HepG2 (cell line): ENCODE results near the gene SEC61B. TPM values are rescaled to one million over a fixed set of nuclear protein-coding genes. Genes with fewer than 3 reads are reported as not detected.

Experiments
- ATAC-seq: fragments of 200-7000 bp; cut with Tn5 transposase; 3 replicates; pipeline ENCODE4 v1.9.1; 2020; ENCODE audit warnings: mild to moderate bottlenecking, moderate library complexity
- BruUV-seq: library from RNA; stranded (reverse); fragments of 400-500 nt; replicated peaks from 2 replicates; lab custom pipeline; 2021; lab: Mats Ljungman, UMichigan
- CTCF ChIA-PET: fragments of 300-600 bp; formaldehyde crosslinking; extraction: SDS; loops from one replicate; lab custom pipeline; 2021; ENCODE audit warnings: low total read pairs, inconsistent platforms, low intra/inter-chr PET ratio; lab: Yijun Ruan, JAX
- POLR2A ChIA-PET: fragments of 350-600 bp; sonication (Branson Sonifier 250); formaldehyde crosslinking; loops from one replicate; lab custom pipeline; 2020; ENCODE audit warnings: antibody characterized with exemption, inconsistent platforms; lab: Yijun Ruan, JAX
- DNase-seq: peaks from one replicate; pipeline ENCODE4 v3.0.0-alpha.2; 2015; ENCODE audit warnings: low spot score
- FAIRE-seq: peaks from 3 replicates; lab custom pipeline; 2011; peaks lifted over from hg19 to GRCh38; lab: Jason Lieb, UNC
- H2AFZ ChIP-seq: one replicate; pipeline ENCODE4 v1.6.1; 2011; ENCODE audit warnings: low read length, inconsistent platforms
- H3K27ac ChIP-seq: fragments of 300-600 bp; 3 replicates; pipeline ENCODE4 v1.8.0; 2011; ENCODE audit warnings: mixed run types, mild to moderate bottlenecking, mixed read lengths, low read length, inconsistent platforms; ENCODE audit not compliant: insufficient read depth; ENCODE audit errors: extremely low read length
- H3K27me3 ChIP-seq, 2 experiments: fragments of 200-600 bp in 1 of 2; 2 replicates in 1 of 2; 3 replicates in 1 of 2; pipeline versions ENCODE4 v1.6.0 to v1.8.0; 2011; ENCODE audit warnings: low read length in 2 of 2, mild to moderate bottlenecking in 2 of 2, moderate library complexity in 2 of 2, inconsistent platforms in 1 of 2; ENCODE audit not compliant: insufficient read depth in 2 of 2, control insufficient read depth in 1 of 2
- H3K36me3 ChIP-seq, 2 experiments: fragments of 200-600 bp in 1 of 2; replicated peaks in 1 of 2; 2 replicates in 1 of 2; 3 replicates in 1 of 2; pipeline versions ENCODE4 v1.5.1 to v1.8.0; 2011; ENCODE audit warnings: low read length in 2 of 2, inconsistent platforms in 1 of 2; ENCODE audit not compliant: insufficient read depth in 2 of 2, control insufficient read depth in 1 of 2
- H3K4me1 ChIP-seq: 2 replicates; pipeline ENCODE4 v1.5.1; 2012; ENCODE audit warnings: low read length, inconsistent platforms; ENCODE audit not compliant: insufficient read depth
- H3K4me2 ChIP-seq: 2 replicates; pipeline ENCODE4 v1.6.0; 2011; ENCODE audit warnings: low read depth, low read length, inconsistent platforms
- H3K4me3 ChIP-seq, 3 experiments: fragments of 200-600 bp in 1 of 3; sonication (generic), shearing (Covaris generic) in 1 of 3; replicated peaks in 1 of 3; 2 replicates each; pipeline ENCODE4 v1.5.1; 2011 to 2016; ENCODE audit warnings: low read length in 3 of 3, inconsistent platforms in 2 of 3, low read depth in 2 of 3, mild to moderate bottlenecking in 2 of 3, control low read depth in 1 of 3, mixed read lengths in 1 of 3; ENCODE audit not compliant: insufficient read depth in 1 of 3
- H3K79me2 ChIP-seq: one replicate; pipeline ENCODE4 v1.6.1; 2011; ENCODE audit warnings: low read length, inconsistent platforms; ENCODE audit not compliant: insufficient read depth
- H3K9ac ChIP-seq: 2 replicates; pipeline ENCODE4 v1.6.0; 2011; ENCODE audit warnings: mild to moderate bottlenecking, low read depth, low read length, inconsistent platforms; ENCODE audit not compliant: insufficient read depth
- H3K9me3 ChIP-seq: 2 replicates; pipeline ENCODE4 v1.5.1; 2012; ENCODE audit warnings: mild to moderate bottlenecking, low read length
- H4K20me1 ChIP-seq: 2 replicates; pipeline ENCODE4 v1.6.0; 2011; ENCODE audit warnings: inconsistent platforms, mild to moderate bottlenecking, low read length, moderate library complexity; ENCODE audit not compliant: insufficient read depth
- EZH2 ChIP-seq: conservative IDR thresholded peaks from 2 replicates; pipeline ENCODE4 v1.6.1; 2012; ENCODE audit warnings: mild to moderate bottlenecking, low read depth, low read length, moderate library complexity
- FOSL2 ChIP-seq: sonication (generic); formaldehyde crosslinking; IDR thresholded peaks from 2 replicates; pipeline ENCODE4 v1.4.0; 2020; ENCODE audit warnings: missing genetic modification reagents
- KDM5B ChIP-seq: sonication (generic); formaldehyde crosslinking; IDR thresholded peaks from 2 replicates; pipeline ENCODE4 v1.4.0; 2020; ENCODE audit warnings: missing genetic modification reagents, mild to moderate bottlenecking, borderline replicate concordance
- ZNF496 ChIP-seq: sonication (generic); formaldehyde crosslinking; IDR thresholded peaks from 2 replicates; pipeline ENCODE4 v1.8.1; 2023; ENCODE audit warnings: mild to moderate bottlenecking, moderate library complexity, missing genetic modification reagents; ENCODE audit not compliant: insufficient replicate concordance
- ZNF530 ChIP-seq: sonication (generic); formaldehyde crosslinking; IDR thresholded peaks from 2 replicates; pipeline ENCODE4 v1.5.0; 2020; ENCODE audit warnings: low read depth, mild to moderate bottlenecking, missing genetic modification reagents
- ZNF557 ChIP-seq: sonication (generic); formaldehyde crosslinking; IDR thresholded peaks from 2 replicates; pipeline ENCODE4 v1.4.0; 2020; ENCODE audit warnings: missing genetic modification reagents
- WGBS: methylation state at CpG from one replicate; pipeline ENCODE4 v1.1.6; 2017; ENCODE audit warnings: low lambda C conversion rate; 5-methylcytosine and 5-hydroxymethylcytosine counted together
- in situ Hi-C: cut with HindIII; loops from 2 replicates; pipeline ENCODE4 v1.10.0; 2017; ENCODE audit warnings: low pct_unique_long_range_greater_than_20kb; ENCODE audit not compliant: extremely low pct_ligation_motif_present
- intact Hi-C: fragments of 100-400 bp; cut with micrococcal nuclease; formaldehyde crosslinking; loops from one replicate; pipeline ENCODE4 v1.10.0; 2022; ENCODE audit not compliant: unreplicated experiment
- polyA plus RNA-seq, 8 experiments: library from polyadenylated mRNA; depleted of rRNA in 3 of 8; stranded (reverse) in 7 of 8; unstranded in 1 of 8; fragments of >200 nt; fragmentation: Illumina TruSeq in 4 of 8; extraction: Trizol in 4 of 8; gene quantifications; 2 replicates each; pipeline versions ENCODE4 v1.2.1 to v1.2.3, GENCODE V29; 2011 to 2016; ENCODE audit warnings: low read depth in 4 of 8, missing spikeins in 1 of 8, mixed read lengths in 1 of 8; ENCODE audit not compliant: insufficient read depth in 1 of 8
- total RNA-seq, 5 experiments: library from RNA; depleted of rRNA; stranded (reverse); fragments of >200 nt; fragmentation: Illumina TruSeq; extraction: Trizol; gene quantifications; 2 replicates each; pipeline ENCODE4 v1.2.3, GENCODE V29; 2016; ENCODE audit warnings: low read depth in 1 of 5
- TF ChIP-seq, protein P1 (sequence below): sonication (generic); formaldehyde crosslinking; IDR thresholded peaks from 2 replicates; pipeline ENCODE4 v1.5.0; 2020; ENCODE audit warnings: missing genetic modification reagents
- TF ChIP-seq, protein P2 (sequence below): IDR thresholded peaks from 2 replicates; pipeline ENCODE4 v1.6.1; 2016; ENCODE audit warnings: mild to moderate bottlenecking, missing biosample characterization, missing genetic modification reagents
- TF ChIP-seq, protein P3 (sequence below): IDR thresholded peaks from 2 replicates; pipeline ENCODE4 v1.6.1; 2016; ENCODE audit warnings: low read depth, missing genetic modification reagents, missing compliant biosample characterization
- TF ChIP-seq, protein P4 (sequence below): sonication (generic); formaldehyde crosslinking; IDR thresholded peaks from 2 replicates; pipeline ENCODE4 v1.8.1; 2023; ENCODE audit warnings: mild to moderate bottlenecking, missing genetic modification reagents
- TF ChIP-seq, protein P5 (sequence below): sonication (generic); formaldehyde crosslinking; IDR thresholded peaks from 2 replicates; pipeline ENCODE4 v1.5.0; 2020; ENCODE audit warnings: mild to moderate bottlenecking, missing genetic modification reagents

The SEC61B gene
- total and polyA plus RNA-seq, 2 of the 13 experiments (the other 11 are each of a cell fraction or from before 2014, with no cell fraction given) = 191 to 368 TPM

DNA sequence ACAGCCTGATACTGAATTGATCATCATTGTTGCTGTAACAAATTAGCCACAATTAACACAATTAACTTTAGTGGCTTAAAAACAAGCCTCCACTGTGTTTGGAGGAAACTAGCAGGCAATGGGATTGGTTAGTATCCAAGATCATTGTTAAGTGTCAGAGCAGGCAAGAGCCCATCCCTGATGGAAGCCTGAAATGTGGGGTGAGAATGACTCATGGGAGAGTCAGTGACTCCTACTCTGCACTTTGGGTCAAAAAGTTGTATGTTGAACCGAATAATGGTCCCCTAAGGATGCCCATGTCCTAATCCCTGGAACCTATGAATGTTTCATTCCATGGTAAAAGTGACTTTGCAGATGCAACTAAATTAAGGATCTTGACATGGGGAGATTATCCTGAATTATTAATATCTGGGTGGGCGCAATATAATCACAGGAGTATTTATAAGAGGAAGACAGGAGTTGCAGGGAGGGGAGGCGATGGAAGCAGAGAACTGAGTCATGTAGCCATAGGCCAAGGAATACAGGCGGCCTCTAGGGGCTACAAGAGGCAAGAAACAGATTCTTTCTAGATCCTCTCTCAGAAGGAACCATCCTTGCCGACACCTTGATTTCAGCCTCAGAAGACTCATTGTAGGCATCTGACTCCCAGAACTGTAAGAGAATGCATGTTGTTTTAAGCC lies 29.2 kb upstream of the SEC61B start (continued):
- TF ChIP-seq, protein P1, sequence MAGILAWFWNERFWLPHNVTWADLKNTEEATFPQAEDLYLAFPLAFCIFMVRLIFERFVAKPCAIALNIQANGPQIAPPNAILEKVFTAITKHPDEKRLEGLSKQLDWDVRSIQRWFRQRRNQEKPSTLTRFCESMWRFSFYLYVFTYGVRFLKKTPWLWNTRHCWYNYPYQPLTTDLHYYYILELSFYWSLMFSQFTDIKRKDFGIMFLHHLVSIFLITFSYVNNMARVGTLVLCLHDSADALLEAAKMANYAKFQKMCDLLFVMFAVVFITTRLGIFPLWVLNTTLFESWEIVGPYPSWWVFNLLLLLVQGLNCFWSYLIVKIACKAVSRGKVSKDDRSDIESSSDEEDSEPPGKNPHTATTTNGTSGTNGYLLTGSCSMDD (CRISPR knock-in tag) = no peak
- TF ChIP-seq ZNF557 (CRISPR knock-in tag) (no peak), ZNF530 (CRISPR knock-in tag) (no peak), FOSL2 (no peak), KDM5B (CRISPR knock-in tag) (no peak)
- TF ChIP-seq, protein P2, sequence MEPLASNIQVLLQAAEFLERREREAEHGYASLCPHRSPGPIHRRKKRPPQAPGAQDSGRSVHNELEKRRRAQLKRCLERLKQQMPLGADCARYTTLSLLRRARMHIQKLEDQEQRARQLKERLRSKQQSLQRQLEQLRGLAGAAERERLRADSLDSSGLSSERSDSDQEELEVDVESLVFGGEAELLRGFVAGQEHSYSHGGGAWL (CRISPR knock-in tag) = no peak

DNA sequence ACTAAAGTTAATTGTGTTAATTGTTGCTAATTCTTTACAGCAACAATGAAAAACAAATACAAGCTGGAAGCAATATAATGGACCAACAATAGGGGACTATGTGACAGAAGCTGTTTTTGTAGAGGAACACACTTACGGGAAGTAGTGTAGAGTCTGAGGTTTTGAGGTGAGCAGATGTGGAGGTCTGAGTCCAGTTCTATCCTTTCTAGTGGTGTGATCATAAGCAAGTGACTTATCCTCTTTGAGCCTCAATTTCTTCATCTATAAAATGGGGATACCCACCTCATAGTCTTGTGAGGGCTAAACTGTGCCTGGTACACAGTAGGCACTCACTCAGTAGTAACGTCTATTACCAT lies 28.6 kb upstream of the SEC61B start:
- Histone ChIP-seq H3K27me3 (peaks cover 0 to 13% of the 10 kb centered on the region in 2 experiments; a peak in 2 of 5 replicates), H3K4me1 (no peaks in the 10 kb centered on the region), H3K27ac (no peak overlapping the region), H3K9ac (no peak overlapping the region), H2AFZ (no peak overlapping the region), H3K4me2 (no peak overlapping the region), H4K20me1 (no peaks in the 10 kb centered on the region), H3K4me3 (no peak overlapping the region), H3K36me3 (no peaks in the 10 kb centered on the region), H3K9me3 (no peaks in the 10 kb centered on the region), H3K79me2 (no peaks in the 10 kb centered on the region)
- 5% methylated on average over 2 of the region's 2 CpGs for WGBS
- in situ Hi-C loops = loop anchor here (25.0 kb wide), 1 partner anchor 819 kb away; no protein-coding TSS in a partner anchor
- FAIRE-seq (no peak), DNase-seq (no peak), ATAC-seq (no peak)
- ChIA-PET POLR2A (no interaction called here), CTCF (no interaction called here)
- intact Hi-C loops = no loop called here
- BruUV-seq = no TSS peak
- no peak for TF ChIP-seq ZNF496 (CRISPR knock-in tag)
- TF ChIP-seq, protein P3, sequence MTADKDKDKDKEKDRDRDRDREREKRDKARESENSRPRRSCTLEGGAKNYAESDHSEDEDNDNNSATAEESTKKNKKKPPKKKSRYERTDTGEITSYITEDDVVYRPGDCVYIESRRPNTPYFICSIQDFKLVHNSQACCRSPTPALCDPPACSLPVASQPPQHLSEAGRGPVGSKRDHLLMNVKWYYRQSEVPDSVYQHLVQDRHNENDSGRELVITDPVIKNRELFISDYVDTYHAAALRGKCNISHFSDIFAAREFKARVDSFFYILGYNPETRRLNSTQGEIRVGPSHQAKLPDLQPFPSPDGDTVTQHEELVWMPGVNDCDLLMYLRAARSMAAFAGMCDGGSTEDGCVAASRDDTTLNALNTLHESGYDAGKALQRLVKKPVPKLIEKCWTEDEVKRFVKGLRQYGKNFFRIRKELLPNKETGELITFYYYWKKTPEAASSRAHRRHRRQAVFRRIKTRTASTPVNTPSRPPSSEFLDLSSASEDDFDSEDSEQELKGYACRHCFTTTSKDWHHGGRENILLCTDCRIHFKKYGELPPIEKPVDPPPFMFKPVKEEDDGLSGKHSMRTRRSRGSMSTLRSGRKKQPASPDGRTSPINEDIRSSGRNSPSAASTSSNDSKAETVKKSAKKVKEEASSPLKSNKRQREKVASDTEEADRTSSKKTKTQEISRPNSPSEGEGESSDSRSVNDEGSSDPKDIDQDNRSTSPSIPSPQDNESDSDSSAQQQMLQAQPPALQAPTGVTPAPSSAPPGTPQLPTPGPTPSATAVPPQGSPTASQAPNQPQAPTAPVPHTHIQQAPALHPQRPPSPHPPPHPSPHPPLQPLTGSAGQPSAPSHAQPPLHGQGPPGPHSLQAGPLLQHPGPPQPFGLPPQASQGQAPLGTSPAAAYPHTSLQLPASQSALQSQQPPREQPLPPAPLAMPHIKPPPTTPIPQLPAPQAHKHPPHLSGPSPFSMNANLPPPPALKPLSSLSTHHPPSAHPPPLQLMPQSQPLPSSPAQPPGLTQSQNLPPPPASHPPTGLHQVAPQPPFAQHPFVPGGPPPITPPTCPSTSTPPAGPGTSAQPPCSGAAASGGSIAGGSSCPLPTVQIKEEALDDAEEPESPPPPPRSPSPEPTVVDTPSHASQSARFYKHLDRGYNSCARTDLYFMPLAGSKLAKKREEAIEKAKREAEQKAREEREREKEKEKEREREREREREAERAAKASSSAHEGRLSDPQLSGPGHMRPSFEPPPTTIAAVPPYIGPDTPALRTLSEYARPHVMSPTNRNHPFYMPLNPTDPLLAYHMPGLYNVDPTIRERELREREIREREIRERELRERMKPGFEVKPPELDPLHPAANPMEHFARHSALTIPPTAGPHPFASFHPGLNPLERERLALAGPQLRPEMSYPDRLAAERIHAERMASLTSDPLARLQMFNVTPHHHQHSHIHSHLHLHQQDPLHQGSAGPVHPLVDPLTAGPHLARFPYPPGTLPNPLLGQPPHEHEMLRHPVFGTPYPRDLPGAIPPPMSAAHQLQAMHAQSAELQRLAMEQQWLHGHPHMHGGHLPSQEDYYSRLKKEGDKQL = no peak
- TF ChIP-seq EZH2 = no peak
- TF ChIP-seq, protein P4, sequence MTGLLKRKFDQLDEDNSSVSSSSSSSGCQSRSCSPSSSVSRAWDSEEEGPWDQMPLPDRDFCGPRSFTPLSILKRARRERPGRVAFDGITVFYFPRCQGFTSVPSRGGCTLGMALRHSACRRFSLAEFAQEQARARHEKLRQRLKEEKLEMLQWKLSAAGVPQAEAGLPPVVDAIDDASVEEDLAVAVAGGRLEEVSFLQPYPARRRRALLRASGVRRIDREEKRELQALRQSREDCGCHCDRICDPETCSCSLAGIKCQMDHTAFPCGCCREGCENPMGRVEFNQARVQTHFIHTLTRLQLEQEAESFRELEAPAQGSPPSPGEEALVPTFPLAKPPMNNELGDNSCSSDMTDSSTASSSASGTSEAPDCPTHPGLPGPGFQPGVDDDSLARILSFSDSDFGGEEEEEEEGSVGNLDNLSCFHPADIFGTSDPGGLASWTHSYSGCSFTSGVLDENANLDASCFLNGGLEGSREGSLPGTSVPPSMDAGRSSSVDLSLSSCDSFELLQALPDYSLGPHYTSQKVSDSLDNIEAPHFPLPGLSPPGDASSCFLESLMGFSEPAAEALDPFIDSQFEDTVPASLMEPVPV (CRISPR knock-in tag) = no peak
- TF ChIP-seq, protein P5, sequence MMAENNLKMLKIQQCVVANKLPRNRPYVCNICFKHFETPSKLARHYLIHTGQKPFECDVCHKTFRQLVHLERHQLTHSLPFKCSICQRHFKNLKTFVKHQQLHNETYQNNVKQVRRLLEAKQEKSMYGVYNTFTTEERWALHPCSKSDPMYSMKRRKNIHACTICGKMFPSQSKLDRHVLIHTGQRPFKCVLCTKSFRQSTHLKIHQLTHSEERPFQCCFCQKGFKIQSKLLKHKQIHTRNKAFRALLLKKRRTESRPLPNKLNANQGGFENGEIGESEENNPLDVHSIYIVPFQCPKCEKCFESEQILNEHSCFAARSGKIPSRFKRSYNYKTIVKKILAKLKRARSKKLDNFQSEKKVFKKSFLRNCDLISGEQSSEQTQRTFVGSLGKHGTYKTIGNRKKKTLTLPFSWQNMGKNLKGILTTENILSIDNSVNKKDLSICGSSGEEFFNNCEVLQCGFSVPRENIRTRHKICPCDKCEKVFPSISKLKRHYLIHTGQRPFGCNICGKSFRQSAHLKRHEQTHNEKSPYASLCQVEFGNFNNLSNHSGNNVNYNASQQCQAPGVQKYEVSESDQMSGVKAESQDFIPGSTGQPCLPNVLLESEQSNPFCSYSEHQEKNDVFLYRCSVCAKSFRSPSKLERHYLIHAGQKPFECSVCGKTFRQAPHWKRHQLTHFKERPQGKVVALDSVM = no peak
